VCaP (cell line): Measurements from ENCODE around the gene FAM168A.

Experiments
- H3K27ac ChIP-seq: fragments of 450-650 bp; 2 replicates; pipeline ENCODE4 v1.5.1; 2017
- TF ChIP-seq, protein P1 (sequence below): fragments of 450-650 bp; conservative IDR thresholded peaks from 2 replicates; pipeline ENCODE4 v1.5.1; 2017; ENCODE audit warnings: mild to moderate bottlenecking, moderate library complexity

The FAM168A gene

GRCh38 chr11:73513707-73514106 lies 84.2 kb downstream of the FAM168A start:
- H3K27ac ChIP-seq = no peak overlapping the region
- TF ChIP-seq, protein P1, sequence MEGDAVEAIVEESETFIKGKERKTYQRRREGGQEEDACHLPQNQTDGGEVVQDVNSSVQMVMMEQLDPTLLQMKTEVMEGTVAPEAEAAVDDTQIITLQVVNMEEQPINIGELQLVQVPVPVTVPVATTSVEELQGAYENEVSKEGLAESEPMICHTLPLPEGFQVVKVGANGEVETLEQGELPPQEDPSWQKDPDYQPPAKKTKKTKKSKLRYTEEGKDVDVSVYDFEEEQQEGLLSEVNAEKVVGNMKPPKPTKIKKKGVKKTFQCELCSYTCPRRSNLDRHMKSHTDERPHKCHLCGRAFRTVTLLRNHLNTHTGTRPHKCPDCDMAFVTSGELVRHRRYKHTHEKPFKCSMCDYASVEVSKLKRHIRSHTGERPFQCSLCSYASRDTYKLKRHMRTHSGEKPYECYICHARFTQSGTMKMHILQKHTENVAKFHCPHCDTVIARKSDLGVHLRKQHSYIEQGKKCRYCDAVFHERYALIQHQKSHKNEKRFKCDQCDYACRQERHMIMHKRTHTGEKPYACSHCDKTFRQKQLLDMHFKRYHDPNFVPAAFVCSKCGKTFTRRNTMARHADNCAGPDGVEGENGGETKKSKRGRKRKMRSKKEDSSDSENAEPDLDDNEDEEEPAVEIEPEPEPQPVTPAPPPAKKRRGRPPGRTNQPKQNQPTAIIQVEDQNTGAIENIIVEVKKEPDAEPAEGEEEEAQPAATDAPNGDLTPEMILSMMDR = no peak

DNA sequence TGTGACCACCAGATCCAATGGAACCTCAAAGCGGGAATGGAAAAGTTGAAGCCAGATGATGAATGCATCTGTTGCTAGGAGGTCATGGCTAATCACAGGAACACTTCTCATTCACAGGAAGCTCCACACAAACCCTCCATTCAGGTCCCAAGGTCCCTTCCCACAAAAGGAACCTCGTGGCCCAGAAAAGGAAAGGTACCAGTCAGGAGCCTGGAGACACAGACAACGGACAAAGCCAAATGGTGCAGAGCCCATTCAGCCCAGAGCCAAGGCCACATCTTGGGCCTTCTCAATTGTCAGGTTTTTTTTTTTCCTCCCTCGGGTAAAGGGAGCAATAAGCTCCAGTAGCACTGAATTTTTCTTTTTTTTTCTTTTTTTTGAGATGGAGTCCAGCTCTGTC lies 87.0 kb downstream of the FAM168A start:
- no peak overlapping the region for H3K27ac ChIP-seq
- TF ChIP-seq, protein P1 = no peak

GRCh38 chr11:73510106-73510505 lies 87.8 kb downstream of the FAM168A start:
- no peak overlapping the region for H3K27ac ChIP-seq
- TF ChIP-seq, protein P1 = no peak

DNA sequence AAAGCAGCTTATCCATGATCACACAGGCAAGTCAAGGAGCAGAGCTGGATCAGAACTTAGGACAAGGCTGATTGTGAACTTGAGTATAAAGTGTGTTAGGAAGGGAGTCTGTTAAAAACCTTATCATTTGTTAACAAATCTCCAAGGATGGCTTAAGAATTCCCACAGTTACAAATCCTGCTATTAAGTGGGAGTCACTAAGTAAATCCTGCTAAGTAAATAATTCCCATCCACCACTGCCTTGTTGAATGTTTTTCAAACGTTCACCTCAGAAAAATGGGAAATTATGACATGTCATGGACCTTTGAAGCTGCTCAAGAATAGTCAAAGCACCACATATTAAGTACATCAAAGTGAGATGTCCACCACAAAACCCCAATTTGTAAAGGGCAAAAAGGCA lies 88.7 kb downstream of the FAM168A start:
- H3K27ac ChIP-seq = no peak overlapping the region
- TF ChIP-seq, protein P1 = no peak

- TF ChIP-seq, protein P1 = no peak
Observed at GRCh38 chr11:73508243-73509176, 89.4 kb downstream of the FAM168A start.

DNA sequence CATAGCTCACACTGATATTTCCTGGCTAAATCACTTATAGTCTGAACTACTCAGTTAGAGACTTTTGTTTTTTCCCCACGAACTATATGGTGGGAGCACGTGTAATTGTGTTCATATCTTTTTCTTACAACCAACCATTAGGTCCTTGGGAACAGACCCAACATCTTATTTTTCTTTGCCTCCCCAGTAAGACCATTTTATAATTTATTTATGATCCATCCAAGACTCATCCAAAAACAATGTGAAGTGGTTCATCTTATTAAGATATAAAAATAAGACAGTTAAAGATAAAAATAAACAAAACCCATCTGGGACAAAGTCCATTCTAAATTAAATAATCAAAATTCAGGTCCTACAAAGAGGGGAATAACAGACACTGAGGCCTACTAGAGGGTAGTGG lies 90.8 kb downstream of the FAM168A start:
- TF ChIP-seq, protein P1 = no peak

More at GRCh38 chr11:73508243-73509176, 89.4 kb downstream of the FAM168A start:
- no peak overlapping the region for H3K27ac ChIP-seq

GRCh38 chr11:73506038-73506437 lies 91.9 kb downstream of the FAM168A start:
- TF ChIP-seq, protein P1 = no peak
- no peak overlapping the region for H3K27ac ChIP-seq

More for the DNA sequence above, 90.8 kb downstream of the FAM168A start:
- H3K27ac ChIP-seq = no peak overlapping the region
